Measurements from ENCODE around the gene RIMS4. TPM values are rescaled to one million over a fixed set of nuclear protein-coding genes. Genes with fewer than 3 reads are reported as not detected.

Gene RIMS4
- total and polyA plus RNA-seq, 4 donors = not detected

- TF ChIP-seq JUND (IDR thresholded peaks at IDR 0.05) = no peak
- TF ChIP-seq FOXA1 (IDR thresholded peaks at IDR 0.05) = no peak
- TF ChIP-seq RXRA (IDR thresholded peaks at IDR 0.05) = no peak
- TF ChIP-seq MAX (IDR thresholded peaks at IDR 0.05) = no peak
- TF ChIP-seq EGR1 (IDR thresholded peaks at IDR 0.05; ENCODE audit: low read depth in 2 of 2) = no peak
- no peak for TF ChIP-seq SP1 (IDR thresholded peaks at IDR 0.05)
- no peak for TF ChIP-seq NR2F2 (IDR thresholded peaks at IDR 0.05)
Measured at GRCh38 chr20:44727651-44728050, 82.7 kb downstream of the RIMS4 start (continued).

GRCh38 chr20:44727039-44727438 is 83.3 kb downstream of the RIMS4 start:
- 87% methylated on average over 11 of the region's 11 CpGs for WGBS
- TF ChIP-seq REST (IDR thresholded peaks at IDR 0.05) = no peak
- TF ChIP-seq GABPA (IDR thresholded peaks at IDR 0.05 in 1 of 2, conservative IDR thresholded peaks at IDR 0.05 in 1 of 2) = no peak
- no peak for TF ChIP-seq HNF4G (IDR thresholded peaks at IDR 0.05)
- TF ChIP-seq HNF4A (conservative IDR thresholded peaks at IDR 0.05) = no peak
- no peak for TF ChIP-seq TAF1 (conservative IDR thresholded peaks at IDR 0.05)
- no peak for TF ChIP-seq ZBTB33 (IDR thresholded peaks at IDR 0.05)
- TF ChIP-seq FOXA2 (IDR thresholded peaks at IDR 0.05) = no peak
- TF ChIP-seq RXRA (IDR thresholded peaks at IDR 0.05) = no peak
- no peak for TF ChIP-seq NR2F2 (IDR thresholded peaks at IDR 0.05)
- TF ChIP-seq SP1 (IDR thresholded peaks at IDR 0.05) = no peak
- TF ChIP-seq RAD21 (IDR thresholded peaks at IDR 0.05) = no peak
- no peak for TF ChIP-seq MAX (IDR thresholded peaks at IDR 0.05)
- H3K4me3 ChIP-seq (ENCODE audit: low read depth in 1 of 3, low read length in 3 of 3) = no peak overlapping the region
- H3K4me1 ChIP-seq (ENCODE audit: control insufficient read depth in 4 of 4, insufficient read depth in 4 of 4, low read length in 3 of 4) = peaks cover 0 to 3% (median 0%) of the 10 kb centered on the region in 4 donors
- peaks cover 0 to 2% (median 0%) of the 10 kb centered on the region in 4 donors for H3K27me3 ChIP-seq (ENCODE audit: control insufficient read depth in 4 of 4, insufficient read depth in 4 of 4, low read length in 3 of 4)
- H3K27ac ChIP-seq (ENCODE audit: low read depth in 1 of 2, low read length in 2 of 2) = no peak overlapping the region
- no peak for DNase-seq (ENCODE audit: low spot score)
- no peaks in the 10 kb centered on the region for H3K36me3 ChIP-seq (ENCODE audit: control insufficient read depth in 4 of 4, insufficient read depth in 3 of 4, low read depth in 1 of 4, low read length in 3 of 4)
- no peak overlapping the region for H3K9ac ChIP-seq (ENCODE audit: low read depth in 1 of 2, low read length in 2 of 2)
- no peaks in the 10 kb centered on the region for H3K9me3 ChIP-seq (ENCODE audit: control insufficient read depth in 4 of 4, low read length in 3 of 4)

- no peak overlapping the region for H3K9ac ChIP-seq (ENCODE audit: low read depth in 1 of 2, low read length in 2 of 2)
- no peaks in the 10 kb centered on the region for H3K36me3 ChIP-seq (ENCODE audit: control insufficient read depth in 4 of 4, insufficient read depth in 3 of 4, low read depth in 1 of 4, low read length in 3 of 4)
- H3K27me3 ChIP-seq (ENCODE audit: control insufficient read depth in 4 of 4, insufficient read depth in 4 of 4, low read length in 3 of 4) = peaks cover 0 to 2% (median 0%) of the 10 kb centered on the region in 4 donors
- 56% methylated on average over 5 of the region's 5 CpGs for WGBS
- H3K27ac ChIP-seq (ENCODE audit: low read depth in 1 of 2, low read length in 2 of 2) = no peak overlapping the region
- H3K4me1 ChIP-seq (ENCODE audit: control insufficient read depth in 4 of 4, insufficient read depth in 4 of 4, low read length in 3 of 4) = peaks cover 0 to 3% (median 0%) of the 10 kb centered on the region in 4 donors
- no peak for TF ChIP-seq REST (IDR thresholded peaks at IDR 0.05)
- TF ChIP-seq MAX (IDR thresholded peaks at IDR 0.05) = no peak
- TF ChIP-seq RAD21 (IDR thresholded peaks at IDR 0.05) = no peak
- no peak for TF ChIP-seq FOXA2 (IDR thresholded peaks at IDR 0.05)
- TF ChIP-seq NR2F2 (IDR thresholded peaks at IDR 0.05) = no peak
- no peak for TF ChIP-seq TAF1 (conservative IDR thresholded peaks at IDR 0.05)
- no peak for TF ChIP-seq HNF4G (IDR thresholded peaks at IDR 0.05)
- H3K4me3 ChIP-seq (ENCODE audit: low read depth in 1 of 3, low read length in 3 of 3) = no peak overlapping the region
- H3K9me3 ChIP-seq (ENCODE audit: control insufficient read depth in 4 of 4, low read length in 3 of 4) = no peaks in the 10 kb centered on the region
- DNase-seq (ENCODE audit: low spot score) = no peak
Measured at GRCh38 chr20:44725837-44726236, 84.5 kb downstream of the RIMS4 start.

Measured in liver (tissue), 9 donors.